WERI-Rb-1 (cell line): Measurements from ENCODE around the gene ZNF133.
"Not testable (repeated sequence)": the region's sequence is repeated elsewhere in the genome, so short reads cannot be mapped to it uniquely, and the experiment has no call there.

ENCODE experiments used
- DNase-seq: peaks from one replicate; pipeline ENCODE4 v3.0.0-alpha.2; 2020
- H3K27ac ChIP-seq: fragments of 250-450 bp; sonication (Bioruptor Pico); 2 replicates; pipeline ENCODE4 v1.5.1; 2020; ENCODE audit warnings: mild to moderate bottlenecking, moderate library complexity
- H3K27me3 ChIP-seq: fragments of 250-450 bp; sonication (Bioruptor Pico); 2 replicates; pipeline ENCODE4 v1.5.1; 2021; ENCODE audit warnings: mild to moderate bottlenecking, low read depth, moderate library complexity; ENCODE audit not compliant: insufficient read depth, severe bottlenecking
- H3K36me3 ChIP-seq: fragments of 250-450 bp; sonication (Bioruptor Pico); 2 replicates; pipeline ENCODE4 v1.5.1; 2020; ENCODE audit warnings: mild to moderate bottlenecking, moderate library complexity
- H3K4me3 ChIP-seq: 2 replicates; pipeline ENCODE4 v1.5.1; 2011; ENCODE audit warnings: low read depth, mild to moderate bottlenecking, control low read depth, low read length
- H3K9me3 ChIP-seq: fragments of 250-450 bp; sonication (Bioruptor Pico); 2 replicates; pipeline ENCODE4 v1.5.1; 2021; ENCODE audit warnings: mild to moderate bottlenecking, moderate library complexity; ENCODE audit not compliant: severe bottlenecking
- TF ChIP-seq, protein P1 (sequence below): IDR thresholded peaks from 2 replicates; pipeline ENCODE4 v1.5.1; 2011; ENCODE audit warnings: low read depth, mild to moderate bottlenecking, control low read depth, inconsistent platforms, low read length

ZNF133 gene

DNA sequence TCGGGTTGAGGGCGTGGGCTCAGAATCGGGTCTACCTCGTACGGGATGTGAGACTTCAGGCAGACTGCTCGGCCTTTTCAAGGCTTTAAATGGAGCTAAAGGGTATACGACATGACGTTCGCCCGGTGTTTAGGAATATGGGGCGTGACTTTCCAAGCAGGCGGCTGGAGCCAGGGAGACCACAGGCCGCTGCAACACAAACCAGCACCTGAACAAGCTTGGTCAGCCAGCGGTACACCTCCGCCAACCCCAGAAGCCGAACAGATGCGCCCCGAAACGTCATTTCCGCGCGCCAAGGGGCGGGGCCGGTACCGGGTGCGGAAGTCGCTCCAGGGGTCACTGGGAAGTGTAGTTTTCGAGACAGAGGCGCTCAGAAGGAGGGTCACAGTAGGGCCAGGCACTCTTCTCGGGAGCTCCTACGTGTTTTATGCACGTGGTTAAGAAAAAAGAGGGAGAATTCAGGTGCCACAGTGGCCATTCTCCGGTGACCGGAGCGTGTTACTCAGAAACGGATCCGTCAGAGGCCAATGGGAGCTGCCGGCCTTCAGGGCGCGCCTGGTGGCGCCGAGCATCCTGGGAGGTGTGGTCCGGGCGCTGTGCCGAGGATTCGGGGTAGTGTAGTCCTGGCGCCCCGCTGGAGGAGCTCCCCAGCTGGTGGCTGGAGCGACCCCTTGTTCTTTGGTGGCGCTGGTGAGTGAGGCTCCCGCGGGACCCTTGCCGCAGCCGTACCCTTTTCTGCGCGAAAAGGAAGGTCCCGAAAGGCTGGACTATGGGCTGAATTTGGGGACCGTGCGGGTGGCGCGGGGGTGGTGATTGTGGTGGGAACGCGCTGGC lies at the start of gene ZNF133:
Gene ZNF133 (plus strand): TSS at position 613 of the 834 bp plus-strand sequence. CDS start 17,160 bp downstream, outside the sequence.
- Histone ChIP-seq H3K27me3 (no peaks in the 10 kb centered on the region), H3K9me3 (peaks cover 3% of the 10 kb centered on the region), H3K27ac (peak within 1 kb of the TSS; percentile 93), H3K4me3 (peak within 1 kb of the TSS; percentile 80), H3K36me3 (peaks cover 2% of the 10 kb centered on the region)
- peak; percentile 95 for DNase-seq
- TF ChIP-seq, protein P1, sequence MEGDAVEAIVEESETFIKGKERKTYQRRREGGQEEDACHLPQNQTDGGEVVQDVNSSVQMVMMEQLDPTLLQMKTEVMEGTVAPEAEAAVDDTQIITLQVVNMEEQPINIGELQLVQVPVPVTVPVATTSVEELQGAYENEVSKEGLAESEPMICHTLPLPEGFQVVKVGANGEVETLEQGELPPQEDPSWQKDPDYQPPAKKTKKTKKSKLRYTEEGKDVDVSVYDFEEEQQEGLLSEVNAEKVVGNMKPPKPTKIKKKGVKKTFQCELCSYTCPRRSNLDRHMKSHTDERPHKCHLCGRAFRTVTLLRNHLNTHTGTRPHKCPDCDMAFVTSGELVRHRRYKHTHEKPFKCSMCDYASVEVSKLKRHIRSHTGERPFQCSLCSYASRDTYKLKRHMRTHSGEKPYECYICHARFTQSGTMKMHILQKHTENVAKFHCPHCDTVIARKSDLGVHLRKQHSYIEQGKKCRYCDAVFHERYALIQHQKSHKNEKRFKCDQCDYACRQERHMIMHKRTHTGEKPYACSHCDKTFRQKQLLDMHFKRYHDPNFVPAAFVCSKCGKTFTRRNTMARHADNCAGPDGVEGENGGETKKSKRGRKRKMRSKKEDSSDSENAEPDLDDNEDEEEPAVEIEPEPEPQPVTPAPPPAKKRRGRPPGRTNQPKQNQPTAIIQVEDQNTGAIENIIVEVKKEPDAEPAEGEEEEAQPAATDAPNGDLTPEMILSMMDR = 0 out of 2 replicates have a peak, but pooled peaks have one; percentile 15

DNA sequence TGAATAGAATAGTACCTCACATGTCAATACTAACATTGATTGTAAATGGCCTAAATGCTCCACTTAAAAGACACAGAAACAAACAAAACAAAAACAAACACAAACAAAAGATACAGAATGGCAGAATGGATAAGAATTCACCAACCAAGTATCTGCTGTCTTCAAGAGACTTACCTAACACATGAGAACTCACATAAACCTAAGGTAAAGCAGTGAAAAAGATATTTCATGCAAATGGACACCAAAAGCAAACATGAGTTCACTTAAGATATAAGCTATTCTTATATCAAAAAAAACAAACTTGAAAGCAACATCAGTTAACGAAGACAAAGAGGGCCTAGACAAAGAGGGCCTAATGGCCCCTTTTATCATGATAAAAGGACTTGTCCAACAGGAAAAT lies 47.3 kb upstream of the ZNF133 start:
- Histone ChIP-seq H3K4me3 (no peak overlapping the region), H3K27ac (no peak overlapping the region), H3K36me3 (no peaks in the 10 kb centered on the region), H3K27me3 (no peaks in the 10 kb centered on the region), H3K9me3 (no peaks in the 10 kb centered on the region)
- TF ChIP-seq, protein P1 = no peak
- DNase-seq = no peak

DNA sequence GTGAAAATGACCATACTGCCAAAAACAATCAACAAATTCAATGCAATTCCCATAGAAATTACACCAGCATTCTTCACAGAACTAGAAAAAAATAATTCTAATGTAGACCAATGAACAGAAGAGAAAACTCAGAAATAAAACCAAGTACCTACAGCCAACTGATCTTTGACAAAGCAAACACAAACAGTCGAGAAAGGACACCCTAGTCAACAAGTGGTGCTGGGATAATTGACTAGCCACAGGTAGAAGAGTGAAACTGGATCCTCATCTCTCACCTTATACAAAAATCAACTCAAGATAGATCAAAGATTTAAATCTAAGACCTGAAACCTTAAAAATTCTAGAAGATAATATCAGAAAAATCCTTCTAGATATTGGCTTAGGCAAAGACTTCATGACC lies 44.5 kb upstream of the ZNF133 start:
- no peak for DNase-seq
- no peak overlapping the region for H3K27ac ChIP-seq
- H3K9me3 ChIP-seq = no peaks in the 10 kb centered on the region
- H3K27me3 ChIP-seq = no peaks in the 10 kb centered on the region
- no peak overlapping the region for H3K4me3 ChIP-seq
- H3K36me3 ChIP-seq = no peaks in the 10 kb centered on the region
- TF ChIP-seq, protein P1 = no peak

DNA sequence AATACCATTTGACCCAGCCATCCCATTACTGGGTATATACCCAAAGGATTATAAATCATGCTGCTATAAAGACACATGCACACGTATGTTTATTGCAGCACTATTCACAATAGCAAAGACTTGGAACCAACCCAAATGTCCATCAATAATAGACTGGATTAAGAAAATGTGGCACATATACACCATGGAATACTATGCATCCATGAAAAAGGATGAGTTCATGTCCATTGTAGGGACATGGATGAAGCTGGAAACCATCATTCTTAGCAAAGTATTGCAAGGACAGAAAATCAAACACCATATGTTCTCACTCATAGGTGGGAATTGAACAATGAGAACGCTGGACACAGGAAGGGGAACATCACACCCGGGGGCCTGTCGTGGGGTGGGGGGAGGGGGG lies 39.8 kb upstream of the ZNF133 start:
- not testable (repeated sequence) for H3K9me3 ChIP-seq, H3K4me3 ChIP-seq, DNase-seq, H3K36me3 ChIP-seq, H3K27me3 ChIP-seq, H3K27ac ChIP-seq

DNA sequence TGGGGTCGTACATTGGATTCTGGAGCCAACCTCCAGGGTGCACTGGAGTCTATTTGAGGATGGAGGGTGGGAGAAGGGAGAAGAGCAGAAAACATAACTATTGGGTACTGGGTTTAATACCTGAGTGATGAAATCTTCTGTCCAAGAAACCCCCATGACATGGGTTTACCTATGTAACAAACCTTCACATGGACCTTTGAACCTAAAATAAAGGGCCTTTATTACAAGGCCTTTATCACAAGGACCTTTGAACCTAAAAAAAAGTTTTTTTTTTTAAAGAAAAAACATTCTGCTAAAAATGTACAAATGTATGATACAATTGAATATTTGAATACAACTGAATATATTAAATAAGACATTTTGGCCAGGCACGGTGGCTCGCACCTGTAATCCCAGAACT lies 38.1 kb upstream of the ZNF133 start:
- TF ChIP-seq, protein P1 = no peak
- no peaks in the 10 kb centered on the region for H3K9me3 ChIP-seq
- no peak overlapping the region for H3K27ac ChIP-seq
- no peaks in the 10 kb centered on the region for H3K27me3 ChIP-seq
- H3K36me3 ChIP-seq = no peaks in the 10 kb centered on the region
- DNase-seq = no peak
- H3K4me3 ChIP-seq = no peak overlapping the region

DNA sequence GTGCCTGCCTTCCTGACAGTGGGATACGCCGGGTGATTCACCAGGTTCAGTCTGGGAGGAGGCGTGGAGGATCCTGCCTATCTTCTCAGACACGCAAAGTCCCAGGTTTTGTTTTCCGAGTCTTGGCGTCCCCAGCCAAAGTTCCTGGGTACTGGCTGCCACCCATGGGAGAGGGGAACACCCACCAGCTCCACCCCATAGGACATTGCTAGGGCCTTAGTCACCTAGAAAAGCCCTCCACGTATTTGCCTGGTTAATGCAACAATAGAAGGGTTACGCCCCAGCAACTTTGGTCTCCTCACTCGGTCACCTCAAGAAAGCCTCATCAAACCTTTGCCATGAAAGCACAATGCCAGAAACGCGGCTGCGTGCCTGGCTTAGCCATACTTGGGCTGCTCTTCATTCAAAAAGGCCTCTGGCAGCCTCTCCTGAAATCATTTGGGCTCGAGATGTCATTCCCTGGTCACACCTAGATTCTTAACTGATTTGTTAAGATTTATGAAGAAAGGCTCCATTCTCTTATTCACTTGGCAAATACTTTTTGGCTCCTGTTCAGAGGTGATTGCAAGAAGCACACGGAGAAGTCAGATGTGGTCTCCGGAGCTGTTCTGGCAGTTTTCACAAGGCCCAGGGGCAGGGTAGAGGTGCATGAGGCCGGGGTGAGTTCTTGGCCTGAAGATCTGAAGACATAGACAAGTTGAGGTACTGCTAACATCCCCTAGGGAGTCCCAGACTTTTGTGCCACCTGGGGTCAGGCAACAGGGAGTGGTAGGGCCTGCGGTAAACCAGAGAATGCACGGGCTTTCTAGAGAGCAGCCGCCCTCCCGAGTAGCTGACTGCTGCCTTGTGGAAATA lies 35.5 kb upstream of the ZNF133 start:
- Histone ChIP-seq H3K27me3 (no peaks in the 10 kb centered on the region), H3K9me3 (no peaks in the 10 kb centered on the region), H3K27ac (no peak overlapping the region), H3K4me3 (no peak overlapping the region), H3K36me3 (no peaks in the 10 kb centered on the region)
- DNase-seq = no peak
- TF ChIP-seq, protein P1 = no peak
